WTC11 (cell line): ENCODE results near the gene PADI2. TPM values are rescaled to one million over a fixed set of nuclear protein-coding genes. Genes with fewer than 3 reads are reported as not detected.

Source experiments
- ATAC-seq: fragments of 200-7000 bp; cut with Tn5 transposase; 2 replicates; pipeline ENCODE4 v1.10.0; 2021; ENCODE audit warnings: mild to moderate bottlenecking, moderate library complexity
- CTCF ChIA-PET: fragments of 300-600 bp; sonication (Branson Sonifier 250); formaldehyde crosslinking; loops from one replicate; lab custom pipeline; 2021; ENCODE audit warnings: antibody characterized with exemption; lab: Charles Lee
- POLR2A ChIA-PET: fragments of 350-600 bp; sonication (Branson Sonifier 250); formaldehyde crosslinking; loops from one replicate; lab custom pipeline; 2021; ENCODE audit warnings: antibody characterized with exemption; lab: Charles Lee
- DNase-seq: peaks from one replicate; pipeline ENCODE4 v3.0.0; 2021; ENCODE audit warnings: low spot score
- H3K27ac Mint-ChIP-seq: 2 replicates; pipeline ENCODE4 v1.8.0; 2021; ENCODE audit warnings: mixed read lengths
- H3K27me3 Mint-ChIP-seq: 2 replicates; pipeline ENCODE4 v1.8.0; 2021; ENCODE audit warnings: low read depth, mild to moderate bottlenecking, moderate library complexity, mixed read lengths
- H3K36me3 Mint-ChIP-seq: 2 replicates; pipeline ENCODE4 v1.8.0; 2021; ENCODE audit warnings: mixed read lengths
- H3K4me1 Mint-ChIP-seq: 2 replicates; pipeline ENCODE4 v1.8.0; 2022; ENCODE audit warnings: mixed read lengths
- H3K4me3 Mint-ChIP-seq: 2 replicates; pipeline ENCODE4 v1.8.0; 2021; ENCODE audit warnings: mild to moderate bottlenecking, moderate library complexity, mixed read lengths
- H3K9me3 Mint-ChIP-seq: 2 replicates; pipeline ENCODE4 v1.8.0; 2021; ENCODE audit warnings: mixed read lengths
- E2F1 ChIP-seq: sonication (generic); formaldehyde crosslinking; IDR thresholded peaks from 2 replicates; pipeline ENCODE4 v1.8.0; 2022; ENCODE audit warnings: mild to moderate bottlenecking, missing genetic modification reagents
- ETV6 ChIP-seq: sonication (generic); formaldehyde crosslinking; IDR thresholded peaks from 2 replicates; pipeline ENCODE4 v1.8.1; 2022; ENCODE audit warnings: mild to moderate bottlenecking, missing genetic modification reagents
- JAZF1 ChIP-seq: fragments of 250-450 bp; sonication (Bioruptor Pico); IDR thresholded peaks from 2 replicates; pipeline ENCODE4 v1.9.0; 2021; ENCODE audit warnings: moderate library complexity, mild to moderate bottlenecking, inconsistent platforms
- KAT7 ChIP-seq: sonication (generic); formaldehyde crosslinking; IDR thresholded peaks from 2 replicates; pipeline ENCODE4 v1.8.1; 2023; ENCODE audit warnings: missing genetic modification reagents, mild to moderate bottlenecking, borderline replicate concordance
- MXD4 ChIP-seq: fragments of 250-450 bp; sonication (Bioruptor Pico); IDR thresholded peaks from 2 replicates; pipeline ENCODE4 v1.8.0; 2021; ENCODE audit warnings: mild to moderate bottlenecking, moderate library complexity, borderline replicate concordance
- NR3C1 ChIP-seq: sonication (generic); formaldehyde crosslinking; conservative IDR thresholded peaks from 2 replicates; pipeline ENCODE4 v1.8.1; 2023; ENCODE audit warnings: low read depth, mild to moderate bottlenecking, missing genetic modification reagents
- OVOL2 ChIP-seq: fragments of 250-450 bp; sonication (Bioruptor Pico); IDR thresholded peaks from 2 replicates; pipeline ENCODE4 v1.9.0; 2021; ENCODE audit warnings: mild to moderate bottlenecking, borderline replicate concordance
- RORB ChIP-seq: fragments of 250-450 bp; sonication (Bioruptor Pico); IDR thresholded peaks from 2 replicates; pipeline ENCODE4 v1.9.0; 2021; ENCODE audit warnings: mild to moderate bottlenecking
- TEAD4 ChIP-seq: sonication (generic); formaldehyde crosslinking; IDR thresholded peaks from 2 replicates; pipeline ENCODE4 v1.8.0; 2022; ENCODE audit warnings: mild to moderate bottlenecking, missing genetic modification reagents
- ZNF232 ChIP-seq: sonication (generic); formaldehyde crosslinking; IDR thresholded peaks from 2 replicates; pipeline ENCODE4 v1.8.0; 2022; ENCODE audit warnings: mild to moderate bottlenecking, missing genetic modification reagents
- ZNF317 ChIP-seq: sonication (generic); formaldehyde crosslinking; IDR thresholded peaks from 2 replicates; pipeline ENCODE4 v1.8.1; 2023; ENCODE audit warnings: low read depth, mild to moderate bottlenecking, moderate library complexity, missing genetic modification reagents, borderline replicate concordance
- ZNF416 ChIP-seq: fragments of 250-450 bp; sonication (Bioruptor Pico); IDR thresholded peaks from 2 replicates; pipeline ENCODE4 v1.9.0; 2021; ENCODE audit warnings: mild to moderate bottlenecking, inconsistent platforms
- ZNF423 ChIP-seq: fragments of 250-450 bp; sonication (Bioruptor Pico); IDR thresholded peaks from 2 replicates; pipeline ENCODE4 v2.1.2; 2022; ENCODE audit warnings: mild to moderate bottlenecking, moderate library complexity
- total RNA-seq: library from RNA; stranded (reverse); gene quantifications from 3 replicates; pipeline ENCODE4 v1.2.3, GENCODE V29; 2021
- TF ChIP-seq, protein P1 (sequence below): fragments of 250-450 bp; sonication (Bioruptor Pico); IDR thresholded peaks from 2 replicates; pipeline ENCODE4 v1.8.0; 2021; ENCODE audit warnings: mild to moderate bottlenecking

PADI2 gene
- total RNA-seq, 1 experiment from 2014 or later: 3.8 TPM

DNA sequence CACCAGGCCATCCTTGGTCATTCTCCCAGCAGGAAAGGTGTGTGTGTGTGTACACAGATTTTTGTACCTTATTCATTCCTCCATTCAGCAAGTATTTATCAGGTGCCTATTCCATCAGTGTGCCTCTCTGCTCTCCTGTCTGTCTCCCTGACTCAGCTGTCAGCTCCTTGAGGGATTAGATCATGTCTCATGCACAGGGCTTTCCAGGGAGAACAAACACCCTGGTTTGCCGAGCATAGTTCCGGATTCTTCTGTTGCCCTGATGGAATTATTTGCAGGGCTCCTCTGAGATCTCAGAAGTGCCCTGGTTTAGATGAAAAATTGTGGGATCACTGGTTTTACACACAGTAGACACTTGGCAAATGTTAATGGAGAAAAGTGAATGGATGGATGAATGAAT lies 57.4 kb downstream of the PADI2 start:
- no peak for TF ChIP-seq MXD4 (CRISPR knock-in tag)
- no peak for TF ChIP-seq ZNF423 (CRISPR knock-in tag)
- POLR2A ChIA-PET: no interaction called here
- CTCF ChIA-PET: interaction anchor here (1.0 to 5.6 kb wide), 7 partner anchors 13 to 175 kb away, joined by 3 to 28 read pairs (median 17); no protein-coding TSS in a partner anchor
- H3K27me3 Mint-ChIP-seq: no peaks in the 10 kb centered on the region
- ATAC-seq: no peak
- H3K36me3 Mint-ChIP-seq: no peaks in the 10 kb centered on the region
- no peak overlapping the region for H3K4me3 Mint-ChIP-seq
- DNase-seq: no peak
- H3K27ac Mint-ChIP-seq: no peak overlapping the region; the same call in 1 of the 2 replicates
- peaks cover 6% of the 10 kb centered on the region; the same call in 1 of the 2 replicates for H3K9me3 Mint-ChIP-seq
- H3K4me1 Mint-ChIP-seq: peaks cover 39% of the 10 kb centered on the region

DNA sequence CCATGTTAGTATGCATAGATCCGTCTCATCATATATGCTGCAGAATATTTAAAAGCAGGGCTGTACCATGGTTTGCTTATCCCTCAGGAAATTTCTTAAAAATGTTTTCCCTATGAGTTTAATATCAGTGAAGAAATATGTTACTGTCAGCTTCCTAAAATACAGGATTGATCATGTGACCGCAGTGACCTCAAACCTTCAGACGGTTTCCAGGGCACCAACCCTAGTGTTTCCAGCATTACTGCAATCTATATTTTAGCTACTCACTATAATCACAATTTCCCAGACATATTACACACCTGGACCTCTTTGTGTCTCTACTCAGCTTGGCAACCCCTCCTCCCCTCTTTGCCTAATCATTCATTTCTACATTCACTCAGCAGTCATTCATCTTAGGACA lies 57.8 kb downstream of the PADI2 start:
- ChIA-PET CTCF (interaction anchor here (2.1 to 2.8 kb wide), 4 partner anchors 14 to 176 kb away, joined by 6 to 24 read pairs (median 18); no protein-coding TSS in a partner anchor), POLR2A (no interaction called here)
- DNase-seq: no peak
- Mint-ChIP-seq H3K36me3 (no peaks in the 10 kb centered on the region), H3K4me3 (no peak overlapping the region), H3K9me3 (peaks cover 6% of the 10 kb centered on the region; the same call in 1 of the 2 replicates), H3K27ac (no peak overlapping the region), H3K4me1 (peaks cover 39% of the 10 kb centered on the region), H3K27me3 (no peaks in the 10 kb centered on the region)
- no peak for ATAC-seq
- no peak for TF ChIP-seq ZNF416 (CRISPR knock-in tag)
- TF ChIP-seq ZNF317 (CRISPR knock-in tag): no peak
- no peak for TF ChIP-seq ETV6 (CRISPR knock-in tag)
- TF ChIP-seq JAZF1 (CRISPR knock-in tag): no peak
- no peak for TF ChIP-seq E2F1
- TF ChIP-seq, protein P1, sequence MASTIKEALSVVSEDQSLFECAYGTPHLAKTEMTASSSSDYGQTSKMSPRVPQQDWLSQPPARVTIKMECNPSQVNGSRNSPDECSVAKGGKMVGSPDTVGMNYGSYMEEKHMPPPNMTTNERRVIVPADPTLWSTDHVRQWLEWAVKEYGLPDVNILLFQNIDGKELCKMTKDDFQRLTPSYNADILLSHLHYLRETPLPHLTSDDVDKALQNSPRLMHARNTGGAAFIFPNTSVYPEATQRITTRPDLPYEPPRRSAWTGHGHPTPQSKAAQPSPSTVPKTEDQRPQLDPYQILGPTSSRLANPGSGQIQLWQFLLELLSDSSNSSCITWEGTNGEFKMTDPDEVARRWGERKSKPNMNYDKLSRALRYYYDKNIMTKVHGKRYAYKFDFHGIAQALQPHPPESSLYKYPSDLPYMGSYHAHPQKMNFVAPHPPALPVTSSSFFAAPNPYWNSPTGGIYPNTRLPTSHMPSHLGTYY: no peak
- TF ChIP-seq TEAD4 (CRISPR knock-in tag): no peak
- TF ChIP-seq OVOL2 (CRISPR knock-in tag): no peak
- no peak for TF ChIP-seq KAT7 (CRISPR knock-in tag)
- TF ChIP-seq RORB (CRISPR knock-in tag): no peak
- TF ChIP-seq, all 79 proteins: peak for 0

GRCh38 chr1:17060306-17060749 lies 58.9 kb downstream of the PADI2 start:
- H3K4me3 Mint-ChIP-seq: peak overlapping the region; percentile 4; the same call in 1 of the 2 replicates
- peaks cover 39% of the 10 kb centered on the region for H3K4me1 Mint-ChIP-seq
- POLR2A ChIA-PET: no interaction called here
- peak overlapping the region; percentile 30 for H3K27ac Mint-ChIP-seq
- H3K9me3 Mint-ChIP-seq: peaks cover 6% of the 10 kb centered on the region; the same call in 1 of the 2 replicates
- no peaks in the 10 kb centered on the region for H3K36me3 Mint-ChIP-seq
- DNase-seq (no peak), ATAC-seq (no peak; the same call in 1 of the 2 replicates)
- H3K27me3 Mint-ChIP-seq: no peaks in the 10 kb centered on the region
- TF ChIP-seq NR3C1 (CRISPR knock-in tag) (no peak), ZNF232 (CRISPR knock-in tag) (no peak), E2F1 (no peak)
- TF ChIP-seq, all 79 proteins: peak for 0
- CTCF ChIA-PET: interaction anchor here (0.6 to 2.8 kb wide), 21 partner anchors 10 to 454 kb away, joined by 3 to 24 read pairs (median 4); partner anchors contain the start of genes PADI2 and PADI3
